Measurements from ENCODE around the gene RPUSD2. TPM values are rescaled to one million over a fixed set of nuclear protein-coding genes. Genes with fewer than 3 reads are reported as not detected.
"Not testable (repeated sequence)": the region's sequence is repeated elsewhere in the genome, so short reads cannot be mapped to it uniquely, and the experiment has no call there.

RPUSD2 gene
- total and polyA plus RNA-seq, 7 experiments from 2014 or later: 10.6 to 25.9 (median 18.4) TPM

DNA sequence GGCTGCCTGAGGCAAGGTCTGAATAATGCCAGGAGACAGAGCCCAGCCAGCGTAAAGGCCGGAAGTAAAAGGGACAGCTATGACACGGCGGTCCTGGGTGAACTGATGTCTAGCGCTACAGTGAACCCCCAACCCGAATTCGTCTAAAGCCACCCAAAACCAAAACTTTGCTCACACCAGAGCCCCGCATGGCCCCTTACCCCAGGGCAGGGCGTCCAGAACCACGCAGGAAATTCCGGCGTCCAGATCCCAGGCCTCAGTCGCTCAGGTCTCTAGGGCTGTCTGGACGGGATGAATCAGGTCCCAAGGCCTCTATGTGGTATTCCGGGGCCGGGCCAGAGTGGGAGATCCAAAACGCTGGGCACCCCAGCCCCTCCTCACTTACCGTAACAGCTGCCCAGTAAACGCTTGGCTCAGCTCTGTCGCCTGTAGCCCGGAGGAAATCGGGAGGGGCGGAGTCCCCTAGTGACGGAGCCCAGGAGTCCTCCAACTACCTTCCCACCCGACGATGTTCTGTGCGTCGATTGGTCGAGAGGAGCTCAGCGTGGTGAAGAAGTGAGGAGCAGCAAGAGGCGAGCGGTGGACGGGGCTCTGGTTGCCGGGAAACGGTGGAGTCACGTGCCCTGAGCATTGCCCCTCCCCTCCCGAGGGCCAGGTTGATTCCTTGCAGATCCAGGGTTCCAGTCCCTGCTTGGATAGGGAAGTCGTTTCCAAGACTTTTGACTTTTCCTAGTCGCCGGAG is 4.3 kb upstream of the RPUSD2 start, which contains the start of gene CCDC32:
TSS of gene CCDC32 (minus strand) at position 452 of the 742 bp plus-strand sequence. CDS start 2,027 bp downstream, outside the sequence.
- H3K27me3 ChIP-seq (ENCODE audit: control insufficient read depth in 2 of 2, insufficient read depth in 2 of 2, low read length in 2 of 2): no peaks in the 10 kb centered on the region
- Mint-ChIP-seq H3K27ac (peak within 1 kb of the TSS; percentile 82 to 98 (median 95)), H3K27me3 (peaks cover 0 to 8% (median 0%) of the 10 kb centered on the region in 5 donors), H3K4me3 (peak within 1 kb of the TSS; percentile 80 to 97 (median 96)), H3K9me3 (no peaks in the 10 kb centered on the region), H3K4me1 (peaks cover 35 to 57% (median 55%) of the 10 kb centered on the region in 7 donors), H3K36me3 (peaks cover 0 to 12% (median 0%) of the 10 kb centered on the region in 5 donors)
- DNase-seq (peak; percentile 75 to 96 (median 93)), ATAC-seq (peak; percentile 95)
- H3K4me1 ChIP-seq (ENCODE audit: control insufficient read depth in 2 of 2, insufficient read depth in 2 of 2, low read length in 2 of 2): peaks cover 11 to 15% of the 10 kb centered on the region in 2 donors
- intact Hi-C loops (cut with micrococcal nuclease): loop anchor here (1.0 to 10.0 kb wide), 16 partner anchors 30 to 1710 kb away; partner anchors contain the start of genes BAHD1 (in 2 of the 2), CHST14 (in 2 of the 2), KNL1 (in 2 of the 2) and CHP1 (in 1 of the 2)
- peak within 1 kb of the TSS; percentile 85 for H3K4me3 ChIP-seq (ENCODE audit: low read length)
- CTCF ChIA-PET: interaction anchor here (0.6 to 1.4 kb wide), 5 partner anchors 28 to 290 kb away, joined by 3 to 5 read pairs (median 3); no protein-coding TSS in a partner anchor
- no peaks in the 10 kb centered on the region for H3K9me3 ChIP-seq (ENCODE audit: control insufficient read depth in 2 of 3, low read length in 3 of 3)
- peak within 1 kb of the TSS; percentile 96 for H3K27ac ChIP-seq (ENCODE audit: low read depth, low read length)
- POLR2A ChIA-PET: interaction anchor here (0.9 to 2.0 kb wide), 7 partner anchors 10 to 198 kb away, joined by 3 to 9 read pairs (median 5); partner anchors contain the start of genes BAHD1 and RAD51
- peaks cover 0 to 22% (median 0%) of the 10 kb centered on the region in 3 experiments for H3K36me3 ChIP-seq (ENCODE audit: control insufficient read depth in 2 of 3, insufficient read depth in 3 of 3, low read length in 3 of 3)

DNA sequence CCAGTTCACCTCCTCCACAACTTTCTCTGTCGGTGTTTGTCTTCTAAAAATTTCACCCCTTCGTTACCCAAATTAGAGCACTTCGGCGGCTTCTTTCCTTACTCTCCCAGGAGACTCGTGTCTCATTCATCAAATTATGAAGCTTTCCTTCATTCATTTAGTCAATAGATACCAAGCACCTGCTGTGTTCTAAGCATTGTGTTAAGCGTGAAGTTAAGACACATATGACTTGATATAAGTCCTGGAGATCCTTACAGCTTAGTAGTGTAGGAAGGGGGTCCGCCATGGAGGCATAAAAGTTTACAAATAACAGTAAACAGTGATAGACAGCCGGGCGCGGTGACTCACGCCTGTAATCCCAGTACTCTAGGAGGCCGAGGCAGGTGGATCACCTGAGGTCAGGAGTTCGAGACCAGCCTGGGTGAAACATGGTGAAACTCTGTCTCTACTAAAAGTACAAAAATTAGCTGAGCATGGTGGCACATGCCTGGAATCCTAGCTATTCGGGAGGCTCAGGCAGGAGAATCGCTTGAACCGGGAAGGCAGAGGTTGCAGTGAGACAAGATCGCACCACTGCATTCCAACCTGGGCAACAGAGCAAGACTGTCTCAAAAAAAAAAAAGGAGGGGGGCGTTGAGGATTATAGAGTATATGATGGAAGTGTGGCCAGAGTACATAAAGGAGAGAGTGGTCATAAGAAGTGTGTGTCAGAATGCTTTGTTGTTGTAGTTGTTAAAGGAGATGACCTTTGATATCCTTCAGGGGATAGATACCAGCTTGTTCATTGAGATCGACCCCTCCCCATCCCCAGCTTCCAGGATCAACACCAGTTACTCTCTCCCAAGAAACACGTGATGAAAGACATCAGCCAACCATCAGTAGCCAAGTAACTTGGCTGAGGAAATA is 3.5 kb upstream of the RPUSD2 start:
- Histone ChIP-seq H3K27me3 (ENCODE audit: control insufficient read depth in 2 of 2, insufficient read depth in 2 of 2, low read length in 2 of 2) (no peaks in the 10 kb centered on the region), H3K27ac (ENCODE audit: low read depth, low read length) (peak overlapping the region; percentile 96), H3K4me3 (ENCODE audit: low read length) (peak overlapping the region; percentile 85), H3K9me3 (ENCODE audit: control insufficient read depth in 2 of 3, low read length in 3 of 3) (no peaks in the 10 kb centered on the region), H3K36me3 (ENCODE audit: control insufficient read depth in 2 of 3, insufficient read depth in 3 of 3, low read length in 3 of 3) (peaks cover 0 to 22% (median 0%) of the 10 kb centered on the region in 3 experiments), H3K4me1 (ENCODE audit: control insufficient read depth in 2 of 2, insufficient read depth in 2 of 2, low read length in 2 of 2) (peaks cover 18 to 22% of the 10 kb centered on the region in 2 donors)
- H3K4me3 Mint-ChIP-seq: peak overlapping the region; percentile 80 to 97 (median 96)
- peaks cover 0 to 8% (median 0%) of the 10 kb centered on the region in 5 donors for H3K27me3 Mint-ChIP-seq
- H3K9me3 Mint-ChIP-seq: no peaks in the 10 kb centered on the region
- ATAC-seq (no peak), DNase-seq (no peak)
- peak overlapping the region; percentile 82 to 98 (median 95) for H3K27ac Mint-ChIP-seq
- H3K4me1 Mint-ChIP-seq: peaks cover 39 to 60% (median 57%) of the 10 kb centered on the region in 7 donors
- H3K36me3 Mint-ChIP-seq: peaks cover 0 to 7% (median 1%) of the 10 kb centered on the region in 5 donors
- POLR2A ChIA-PET: interaction anchor here (0.6 to 2.0 kb wide), 8 partner anchors 9 to 1930 kb away, joined by 3 to 9 read pairs (median 4); partner anchors contain the start of genes RAD51 and SNAP23
- CTCF ChIA-PET: interaction anchor here (0.6 to 1.4 kb wide), 5 partner anchors 27 to 273 kb away, joined by 3 to 5 read pairs (median 3); no protein-coding TSS in a partner anchor
- intact Hi-C loops (cut with micrococcal nuclease): loop anchor here (1.0 to 10.0 kb wide), 16 partner anchors 29 to 1709 kb away; partner anchors contain the start of genes BAHD1 (in 2 of the 2), CHST14 (in 2 of the 2), KNL1 (in 2 of the 2) and CHP1 (in 1 of the 2)

DNA sequence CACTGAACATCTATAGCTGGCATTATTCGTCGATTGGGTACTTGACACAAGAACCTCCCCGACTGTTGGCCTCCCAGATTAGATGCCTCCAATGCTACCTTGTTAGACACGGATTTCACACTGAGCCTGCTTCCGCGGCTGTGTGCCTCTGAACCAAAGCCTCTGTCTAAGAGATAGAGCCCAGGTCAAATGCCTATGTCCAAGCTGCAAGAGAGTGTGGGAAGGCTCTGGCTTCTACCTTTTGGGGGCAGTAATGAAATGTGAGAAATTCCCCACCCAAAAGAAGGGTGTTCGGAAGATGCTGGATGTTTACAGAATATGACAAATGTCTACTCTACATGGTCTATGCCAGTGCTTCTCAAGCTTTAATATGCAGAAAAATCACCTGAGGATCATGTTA is 2.0 kb upstream of the RPUSD2 start:
- DNase-seq: no peak
- CTCF ChIA-PET: interaction anchor here (0.6 to 0.9 kb wide), 2 partner anchors 17 to 229 kb away, joined by 3 to 4 read pairs; no protein-coding TSS in a partner anchor
- peaks cover 20 to 23% of the 10 kb centered on the region in 2 donors for H3K4me1 ChIP-seq (ENCODE audit: control insufficient read depth in 2 of 2, insufficient read depth in 2 of 2, low read length in 2 of 2)
- H3K4me3 ChIP-seq (ENCODE audit: low read length): no peak overlapping the region
- peak overlapping the region in 2 of 10 donors; percentile 25 to 29 for H3K4me3 Mint-ChIP-seq
- H3K36me3 Mint-ChIP-seq: peaks cover 0 to 2% (median 0%) of the 10 kb centered on the region in 5 donors
- peaks cover 0 to 20% (median 0%) of the 10 kb centered on the region in 3 experiments for H3K36me3 ChIP-seq (ENCODE audit: control insufficient read depth in 2 of 3, insufficient read depth in 3 of 3, low read length in 3 of 3)
- peaks cover 35 to 63% (median 54%) of the 10 kb centered on the region in 7 donors for H3K4me1 Mint-ChIP-seq
- peaks cover 0 to 8% (median 0%) of the 10 kb centered on the region in 5 donors for H3K27me3 Mint-ChIP-seq
- H3K9me3 ChIP-seq (ENCODE audit: control insufficient read depth in 2 of 3, low read length in 3 of 3): no peaks in the 10 kb centered on the region
- H3K27ac Mint-ChIP-seq: peak overlapping the region in 3 of 9 donors; percentile 10 to 61 (median 26)
- no peaks in the 10 kb centered on the region for H3K27me3 ChIP-seq (ENCODE audit: control insufficient read depth in 2 of 2, insufficient read depth in 2 of 2, low read length in 2 of 2)
- POLR2A ChIA-PET: no interaction called here
- no peak for ATAC-seq
- no peak overlapping the region for H3K27ac ChIP-seq (ENCODE audit: low read depth, low read length)
- no peaks in the 10 kb centered on the region for H3K9me3 Mint-ChIP-seq
- intact Hi-C loops (cut with micrococcal nuclease): loop anchor here (5.0 to 10.0 kb wide), 6 partner anchors 92 to 1708 kb away; partner anchors contain the start of genes CHST14 (in 1 of the 2), EIF2AK4 (in 1 of the 2), GANC (in 1 of the 2) and INO80 (in 1 of the 2)

DNA sequence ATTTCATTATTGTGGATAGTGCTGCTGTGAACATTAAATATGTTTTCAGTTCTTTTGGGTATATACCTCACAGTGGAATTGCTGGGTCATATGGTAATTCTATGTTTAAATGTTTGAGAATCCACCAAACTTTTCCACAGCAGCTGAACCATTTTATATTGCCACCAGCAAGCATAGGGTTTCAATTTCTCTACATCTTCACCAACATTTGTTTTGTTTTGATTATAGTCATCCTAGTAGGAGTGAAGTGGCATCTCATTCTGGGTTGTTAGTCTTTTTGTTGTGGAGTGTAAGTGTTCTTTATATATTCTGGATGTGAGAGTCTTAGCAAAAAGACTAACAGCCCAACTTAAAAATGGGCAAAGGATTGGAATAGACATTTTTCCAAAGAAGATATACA is 6.0 kb downstream of the RPUSD2 start:
- H3K27me3 Mint-ChIP-seq: no peaks in the 10 kb centered on the region
- ChIA-PET CTCF (interaction anchor here (1.5 kb wide), 1 partner anchor 15 kb away, joined by 3 read pairs; no protein-coding TSS in a partner anchor), POLR2A (interaction anchor here (1.1 kb wide), 1 partner anchor 10 kb away, joined by 3 read pairs; no protein-coding TSS in a partner anchor)
- no peaks in the 10 kb centered on the region for H3K9me3 ChIP-seq (ENCODE audit: control insufficient read depth in 2 of 3, low read length in 3 of 3)
- no peaks in the 10 kb centered on the region for H3K27me3 ChIP-seq (ENCODE audit: control insufficient read depth in 2 of 2, insufficient read depth in 2 of 2, low read length in 2 of 2)
- H3K4me1 Mint-ChIP-seq: peaks cover 13 to 36% (median 22%) of the 10 kb centered on the region in 7 donors
- intact Hi-C loops (cut with micrococcal nuclease): no loop called here
- H3K4me1 ChIP-seq (ENCODE audit: control insufficient read depth in 2 of 2, insufficient read depth in 2 of 2, low read length in 2 of 2): peaks cover 6 to 7% of the 10 kb centered on the region in 2 donors
- no peak overlapping the region for H3K4me3 ChIP-seq (ENCODE audit: low read length)
- peak overlapping the region in 2 of 9 donors; percentile 2 to 24 for H3K27ac Mint-ChIP-seq
- no peak for DNase-seq
- no peak overlapping the region for H3K27ac ChIP-seq (ENCODE audit: low read depth, low read length)
- no peak for ATAC-seq
- H3K36me3 ChIP-seq (ENCODE audit: control insufficient read depth in 2 of 3, insufficient read depth in 3 of 3, low read length in 3 of 3): peaks cover 0 to 31% (median 4%) of the 10 kb centered on the region in 3 experiments
- no peak overlapping the region for H3K4me3 Mint-ChIP-seq
- H3K36me3 Mint-ChIP-seq: peaks cover 8 to 25% (median 12%) of the 10 kb centered on the region in 5 donors
- H3K9me3 Mint-ChIP-seq: no peaks in the 10 kb centered on the region

DNA sequence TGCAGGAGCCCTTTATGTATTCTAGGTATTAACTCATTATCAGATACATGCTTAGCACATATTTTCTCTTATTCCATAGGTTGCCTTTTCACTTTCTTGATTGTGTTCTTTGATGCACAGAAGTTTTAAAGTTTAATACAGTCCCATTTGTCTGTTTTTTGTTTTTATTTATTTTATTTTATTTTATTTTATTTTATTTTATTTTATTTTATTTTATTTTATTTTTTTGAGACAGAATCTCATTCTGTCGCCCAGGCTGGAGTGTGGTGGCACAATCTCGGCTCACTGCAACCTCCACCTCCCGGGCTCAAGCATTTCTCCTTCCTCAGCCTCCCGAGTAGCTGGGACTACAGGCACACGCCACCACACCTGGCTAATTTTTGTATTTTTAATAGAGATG is 7.8 kb downstream of the RPUSD2 start:
- H3K27me3 ChIP-seq (ENCODE audit: control insufficient read depth in 2 of 2, insufficient read depth in 2 of 2, low read length in 2 of 2); H3K9me3 ChIP-seq (ENCODE audit: control insufficient read depth in 2 of 3, low read length in 3 of 3); H3K27ac ChIP-seq (ENCODE audit: low read depth, low read length); intact Hi-C loops (cut with micrococcal nuclease); H3K4me3 Mint-ChIP-seq; H3K4me1 ChIP-seq (ENCODE audit: control insufficient read depth in 2 of 2, insufficient read depth in 2 of 2, low read length in 2 of 2); DNase-seq; ATAC-seq; CTCF ChIA-PET; H3K9me3 Mint-ChIP-seq; H3K27ac Mint-ChIP-seq; H3K4me3 ChIP-seq (ENCODE audit: low read length); H3K27me3 Mint-ChIP-seq: not testable (repeated sequence)
- Mint-ChIP-seq H3K36me3 (peaks cover 8 to 25% (median 12%) of the 10 kb centered on the region in 5 donors), H3K4me1 (peaks cover 3 to 18% (median 11%) of the 10 kb centered on the region in 7 donors)
- POLR2A ChIA-PET: interaction anchor here (0.6 to 1.5 kb wide), 3 partner anchors 8 to 56 kb away, joined by 3 to 4 read pairs (median 4); partner anchors contain the start of gene RPUSD2
- H3K36me3 ChIP-seq (ENCODE audit: control insufficient read depth in 2 of 3, insufficient read depth in 3 of 3, low read length in 3 of 3): peaks cover 0 to 27% (median 4%) of the 10 kb centered on the region in 3 experiments
